Endothelial cell (in vitro differentiated cells): Measurements from ENCODE around the gene RABEP1. TPM values are rescaled to one million over a fixed set of nuclear protein-coding genes. Genes with fewer than 3 reads are reported as not detected.

Source experiments
- DNase-seq: peaks from one replicate; pipeline ENCODE4 v3.0.0; 2021; ENCODE audit warnings: low spot score
- H3K27ac Mint-ChIP-seq: one replicate; pipeline ENCODE4 v1.8.0; 2021; ENCODE audit warnings: mixed read lengths, inconsistent platforms; ENCODE audit not compliant: unreplicated experiment
- H3K27me3 Mint-ChIP-seq: one replicate; pipeline ENCODE4 v1.8.0; 2021; ENCODE audit warnings: mild to moderate bottlenecking, moderate library complexity, mixed read lengths, inconsistent platforms; ENCODE audit not compliant: unreplicated experiment
- H3K36me3 Mint-ChIP-seq: one replicate; pipeline ENCODE4 v1.8.0; 2021; ENCODE audit warnings: mild to moderate bottlenecking, low read depth, mixed read lengths, inconsistent platforms; ENCODE audit not compliant: unreplicated experiment
- H3K4me1 Mint-ChIP-seq: one replicate; pipeline ENCODE4 v1.8.0; 2021; ENCODE audit warnings: mild to moderate bottlenecking, mixed read lengths, inconsistent platforms; ENCODE audit not compliant: unreplicated experiment
- H3K4me3 Mint-ChIP-seq: one replicate; pipeline ENCODE4 v1.8.0; 2021; ENCODE audit warnings: mild to moderate bottlenecking, mixed read lengths, inconsistent platforms; ENCODE audit not compliant: unreplicated experiment
- H3K9me3 Mint-ChIP-seq: one replicate; pipeline ENCODE4 v1.8.0; 2021; ENCODE audit warnings: mixed read lengths, inconsistent platforms; ENCODE audit not compliant: unreplicated experiment
- CTCF ChIP-seq: fragments of 200-600 bp; sonication (generic); IDR thresholded peaks from one replicate; pipeline ENCODE4 v1.5.0; 2021; ENCODE audit warnings: antibody characterized with exemption; ENCODE audit not compliant: unreplicated experiment
- total RNA-seq: library from RNA; stranded (reverse); fragmentation: NEBNext Ultra II Directional; extraction: Animal tissue kit (Norgen Biotek cat#: 25700); gene quantifications from one replicate; pipeline ENCODE4 v1.2.1, GENCODE V29; 2021; ENCODE audit not compliant: unreplicated experiment

Gene RABEP1
- total RNA-seq, 1 donor from 2014 or later, result 64.8 TPM

GRCh38 chr17:5396612-5397011, 114.5 kb downstream of the RABEP1 start:
- no peaks in the 10 kb centered on the region for H3K9me3 Mint-ChIP-seq
- no peak for TF ChIP-seq CTCF
- H3K4me1 Mint-ChIP-seq, result no peaks in the 10 kb centered on the region
- no peak overlapping the region for H3K27ac Mint-ChIP-seq
- DNase-seq, result no peak
- peaks cover 31% of the 10 kb centered on the region for H3K36me3 Mint-ChIP-seq
- no peak overlapping the region for H3K4me3 Mint-ChIP-seq
- peaks cover 1% of the 10 kb centered on the region for H3K27me3 Mint-ChIP-seq

GRCh38 chr17:5399767-5400166, 117.7 kb downstream of the RABEP1 start:
- TF ChIP-seq CTCF, result no peak
- H3K27ac Mint-ChIP-seq, result no peak overlapping the region
- no peak overlapping the region for H3K4me3 Mint-ChIP-seq
- no peaks in the 10 kb centered on the region for H3K27me3 Mint-ChIP-seq
- H3K9me3 Mint-ChIP-seq, result no peaks in the 10 kb centered on the region
- H3K4me1 Mint-ChIP-seq, result no peaks in the 10 kb centered on the region
- DNase-seq, result no peak
- peaks cover 19% of the 10 kb centered on the region for H3K36me3 Mint-ChIP-seq

- DNase-seq, result no peak
- H3K27me3 Mint-ChIP-seq, result no peaks in the 10 kb centered on the region
- H3K36me3 Mint-ChIP-seq, result peaks cover 21% of the 10 kb centered on the region
- no peak overlapping the region for H3K4me3 Mint-ChIP-seq
- no peak overlapping the region for H3K27ac Mint-ChIP-seq
- H3K4me1 Mint-ChIP-seq, result no peaks in the 10 kb centered on the region
- no peak for TF ChIP-seq CTCF
- H3K9me3 Mint-ChIP-seq, result no peaks in the 10 kb centered on the region
These were observed 123.3 kb downstream of the RABEP1 start for GRCh38 chr17:5405400-5405799.

- no peak for DNase-seq
- Mint-ChIP-seq H3K36me3 (peaks cover 31% of the 10 kb centered on the region), H3K4me1 (no peaks in the 10 kb centered on the region), H3K4me3 (no peak overlapping the region), H3K9me3 (no peaks in the 10 kb centered on the region), H3K27me3 (no peaks in the 10 kb centered on the region), H3K27ac (no peak overlapping the region)
- TF ChIP-seq CTCF, result no peak
These were observed 126.1 kb downstream of the RABEP1 start for GRCh38 chr17:5408186-5408585.

- DNase-seq, result no peak
- Mint-ChIP-seq H3K9me3 (no peaks in the 10 kb centered on the region), H3K27me3 (no peaks in the 10 kb centered on the region), H3K27ac (no peak overlapping the region), H3K4me3 (no peak overlapping the region), H3K4me1 (no peaks in the 10 kb centered on the region), H3K36me3 (peaks cover 19% of the 10 kb centered on the region)
- no peak for TF ChIP-seq CTCF
These were observed 128.6 kb downstream of the RABEP1 start for GRCh38 chr17:5410594-5411272.
